NCI-H1436 treated with DMSO at 0.1 percent for 48 hours (cell line): Measurements from ENCODE around the gene CRAMP1.
A peak's percentile ranks its signal among the peaks of the same experiment; 100 is the strongest.

Source experiments
- DNase-seq: peaks from one replicate; lab custom pipeline; 2025; lab: John Stamatoyannopoulos, UW

CRAMP1 gene

GRCh38 chr16:1596516-1596915 lies 15.6 kb upstream of the CRAMP1 start:
- no peak for DNase-seq

GRCh38 chr16:1597154-1597553 lies 15.0 kb upstream of the CRAMP1 start:
- no peak for DNase-seq

GRCh38 chr16:1601031-1601430 lies 11.1 kb upstream of the CRAMP1 start:
- no peak for DNase-seq

- no peak for DNase-seq
These were observed 10.7 kb upstream of the CRAMP1 start for GRCh38 chr16:1601489-1601888.

- DNase-seq, result no peak
These were observed 9.9 kb upstream of the CRAMP1 start for GRCh38 chr16:1602285-1602684.

GRCh38 chr16:1606774-1607173 lies 5.4 kb upstream of the CRAMP1 start:
- DNase-seq, result no peak

- no peak for DNase-seq
These were observed 4.2 kb upstream of the CRAMP1 start for GRCh38 chr16:1607971-1608370.

GRCh38 chr16:1610071-1610898 lies 1.9 kb upstream of the CRAMP1 start:
- DNase-seq, result peak; percentile 2

GRCh38 chr16:1610899-1611632 lies 1.1 kb upstream of the CRAMP1 start:
- no peak for DNase-seq

GRCh38 chr16:1613211-1613622 lies 1.1 kb downstream of the CRAMP1 start:
- DNase-seq, result no peak

GRCh38 chr16:1613728-1614455 lies 1.7 kb downstream of the CRAMP1 start:
- no peak for DNase-seq

GRCh38 chr16:1614456-1615102 lies 2.4 kb downstream of the CRAMP1 start:
- DNase-seq, result no peak

GRCh38 chr16:1615761-1616160 lies 3.6 kb downstream of the CRAMP1 start:
- DNase-seq, result no peak

- no peak for DNase-seq
These were observed 7.8 kb downstream of the CRAMP1 start for GRCh38 chr16:1619976-1620375.

GRCh38 chr16:1620391-1620790 lies 8.2 kb downstream of the CRAMP1 start:
- DNase-seq, result no peak

GRCh38 chr16:1621851-1622250 lies 9.7 kb downstream of the CRAMP1 start:
- no peak for DNase-seq

- no peak for DNase-seq
These were observed 14.2 kb downstream of the CRAMP1 start for GRCh38 chr16:1626327-1626726.

GRCh38 chr16:1626776-1627175 lies 14.6 kb downstream of the CRAMP1 start:
- no peak for DNase-seq

- no peak for DNase-seq
These were observed 18.5 kb downstream of the CRAMP1 start for GRCh38 chr16:1630450-1631213.

- no peak for DNase-seq
These were observed 19.1 kb downstream of the CRAMP1 start for GRCh38 chr16:1631230-1631629.

GRCh38 chr16:1631931-1632637 lies 19.9 kb downstream of the CRAMP1 start:
- DNase-seq, result no peak
